Heart left ventricle (tissue), 13 donors: ENCODE data around the gene UHRF1.

Experiments
- CTCF ChIP-seq, 12 donors: fragments of 200-600 bp; sonication (generic) in 4 of 12; IDR thresholded peaks; one replicate each; pipeline versions ENCODE4 v1.5.0 to v1.8.0; 2018 to 2022; ENCODE audit warnings: antibody characterized with exemption in 12 of 12, mild to moderate bottlenecking in 5 of 12
- POLR2A ChIP-seq, 2 donors: fragments of 450-650 bp; IDR thresholded peaks; one replicate each; pipeline ENCODE4 v1.6.1; 2017; ENCODE audit warnings: antibody characterized with exemption in 2 of 2, mild to moderate bottlenecking in 2 of 2, moderate library complexity in 2 of 2
- donor health status: ischemic (EF 13 %, LVEDD 7.1; RV severe dilation, severe dysfunction).
- donor health status: DM: no; HTN: yes; CAD: no.
- donor health status: DM: no; HTN: no; CAD: no.
- donor health status: ischemic (EF 25% LVEDD 6.9; RV normal size, moderate dysfunction).
- donor health status: ischemic (EF 25% LVEDD 5.7; RV mildly dilated, moderate dysfunction).
- donor health status: ischemic (EF 35%, LVEDD 5.7; RV mildly dilated, moderate dysfunction).
- donor health status: nonischemic (EF 11% LVEDD 7.7; RV severe dilation, severe dysfunction).
- donor health status: DM: yes; HTN: yes; CAD: no.
- donor health status: PGD.
- donor health status: ischemic (EF 29% LVEDD 5.4; RV normal size, mild dysfunction).
- donor health status: nonischemic (EF 23%, LVEDD 6.1; RV moderate dilation, normal function).

- no peak for TF ChIP-seq CTCF (IDR thresholded peaks at IDR 0.05)
- no peak for TF ChIP-seq POLR2A (IDR thresholded peaks at IDR 0.05)
Observed at GRCh38 chr19:5006821-5007220, 97.5 kb downstream of the UHRF1 start.
